ENCODE measurements around the gene LGSN. TPM values are rescaled to one million over a fixed set of nuclear protein-coding genes. Genes with fewer than 3 reads are reported as not detected.

The LGSN gene
- total and polyA plus RNA-seq, 2 of the 8 experiments (the other 6 are each of a cell fraction or from before 2014, with no cell fraction given): 0.08 TPM; not detected in 1

- TF ChIP-seq SRF (IDR thresholded peaks at IDR 0.05; ENCODE audit: low read depth, low read length): no peak
- TF ChIP-seq EP300 (IDR thresholded peaks at IDR 0.05; ENCODE audit: borderline replicate concordance in 1 of 2, low read depth in 2 of 2, low read length in 2 of 2): no peak
- no peak for TF ChIP-seq BRCA1 (IDR thresholded peaks at IDR 0.05; ENCODE audit: low read depth, low read length)
Observed at GRCh38 chr6:63267046-63267445, 52.7 kb downstream of the LGSN start (continued).

Measured in H1 (cell line).